GM10266 (cell line): Measurements from ENCODE around the gene SYNJ2.
A peak's percentile ranks its signal among the peaks of the same experiment; 100 is the strongest.
"Not testable (repeated sequence)": the region's sequence is repeated elsewhere in the genome, so short reads cannot be mapped to it uniquely, and the experiment has no call there.

Experiments
- DNase-seq: peaks from one replicate; pipeline ENCODE4 v3.0.0; 2012; ENCODE audit errors: extremely low spot score
- TF ChIP-seq, protein P1 (sequence below): IDR thresholded peaks from 2 replicates; pipeline ENCODE4 v1.5.1; 2012; ENCODE audit warnings: mild to moderate bottlenecking, low read depth; ENCODE audit not compliant: control insufficient read depth, insufficient read depth; ENCODE audit errors: missing control alignments

SYNJ2 gene, protein sequence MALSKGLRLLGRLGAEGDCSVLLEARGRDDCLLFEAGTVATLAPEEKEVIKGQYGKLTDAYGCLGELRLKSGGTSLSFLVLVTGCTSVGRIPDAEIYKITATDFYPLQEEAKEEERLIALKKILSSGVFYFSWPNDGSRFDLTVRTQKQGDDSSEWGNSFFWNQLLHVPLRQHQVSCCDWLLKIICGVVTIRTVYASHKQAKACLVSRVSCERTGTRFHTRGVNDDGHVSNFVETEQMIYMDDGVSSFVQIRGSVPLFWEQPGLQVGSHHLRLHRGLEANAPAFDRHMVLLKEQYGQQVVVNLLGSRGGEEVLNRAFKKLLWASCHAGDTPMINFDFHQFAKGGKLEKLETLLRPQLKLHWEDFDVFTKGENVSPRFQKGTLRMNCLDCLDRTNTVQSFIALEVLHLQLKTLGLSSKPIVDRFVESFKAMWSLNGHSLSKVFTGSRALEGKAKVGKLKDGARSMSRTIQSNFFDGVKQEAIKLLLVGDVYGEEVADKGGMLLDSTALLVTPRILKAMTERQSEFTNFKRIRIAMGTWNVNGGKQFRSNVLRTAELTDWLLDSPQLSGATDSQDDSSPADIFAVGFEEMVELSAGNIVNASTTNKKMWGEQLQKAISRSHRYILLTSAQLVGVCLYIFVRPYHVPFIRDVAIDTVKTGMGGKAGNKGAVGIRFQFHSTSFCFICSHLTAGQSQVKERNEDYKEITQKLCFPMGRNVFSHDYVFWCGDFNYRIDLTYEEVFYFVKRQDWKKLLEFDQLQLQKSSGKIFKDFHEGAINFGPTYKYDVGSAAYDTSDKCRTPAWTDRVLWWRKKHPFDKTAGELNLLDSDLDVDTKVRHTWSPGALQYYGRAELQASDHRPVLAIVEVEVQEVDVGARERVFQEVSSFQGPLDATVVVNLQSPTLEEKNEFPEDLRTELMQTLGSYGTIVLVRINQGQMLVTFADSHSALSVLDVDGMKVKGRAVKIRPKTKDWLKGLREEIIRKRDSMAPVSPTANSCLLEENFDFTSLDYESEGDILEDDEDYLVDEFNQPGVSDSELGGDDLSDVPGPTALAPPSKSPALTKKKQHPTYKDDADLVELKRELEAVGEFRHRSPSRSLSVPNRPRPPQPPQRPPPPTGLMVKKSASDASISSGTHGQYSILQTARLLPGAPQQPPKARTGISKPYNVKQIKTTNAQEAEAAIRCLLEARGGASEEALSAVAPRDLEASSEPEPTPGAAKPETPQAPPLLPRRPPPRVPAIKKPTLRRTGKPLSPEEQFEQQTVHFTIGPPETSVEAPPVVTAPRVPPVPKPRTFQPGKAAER (N-terminal part only)

DNA sequence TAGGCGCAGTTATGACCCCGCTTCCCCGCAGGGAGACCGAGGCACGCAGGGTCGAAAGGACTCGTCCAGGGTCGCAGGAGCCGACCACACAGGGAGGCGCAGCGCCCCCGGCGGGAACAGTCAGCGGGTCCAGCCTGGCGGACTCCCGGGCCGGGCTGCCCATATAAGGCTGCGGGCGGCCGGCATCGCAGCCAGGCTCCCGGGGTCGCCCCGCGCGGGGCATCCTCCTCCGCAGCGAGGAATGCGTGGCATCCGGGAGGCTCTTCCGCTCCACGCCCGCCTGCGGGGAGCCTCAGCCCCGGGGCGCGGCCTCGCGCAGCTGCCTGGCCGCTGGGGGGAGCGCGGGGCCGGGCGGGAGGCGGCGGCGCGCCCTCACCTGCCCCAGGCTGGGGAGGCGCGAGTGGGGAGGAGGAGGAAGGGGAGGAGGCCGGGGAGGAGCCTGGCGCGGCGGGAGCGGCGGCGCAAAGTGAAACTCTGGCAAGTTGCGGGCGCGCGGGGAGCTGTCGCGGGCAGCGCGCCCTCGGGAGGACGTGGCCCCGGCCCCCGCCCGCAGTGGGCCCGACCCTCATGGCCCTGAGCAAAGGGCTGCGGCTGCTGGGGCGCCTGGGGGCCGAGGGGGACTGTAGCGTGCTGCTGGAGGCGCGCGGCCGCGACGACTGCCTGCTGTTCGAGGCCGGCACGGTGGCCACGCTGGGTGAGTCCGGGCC, at the start of gene SYNJ2:
SYNJ2 (plus strand) TSS at position 469 of the 707 bp plus-strand sequence; CDS start at position 568, 99 bp downstream.
- TF ChIP-seq, protein P1, sequence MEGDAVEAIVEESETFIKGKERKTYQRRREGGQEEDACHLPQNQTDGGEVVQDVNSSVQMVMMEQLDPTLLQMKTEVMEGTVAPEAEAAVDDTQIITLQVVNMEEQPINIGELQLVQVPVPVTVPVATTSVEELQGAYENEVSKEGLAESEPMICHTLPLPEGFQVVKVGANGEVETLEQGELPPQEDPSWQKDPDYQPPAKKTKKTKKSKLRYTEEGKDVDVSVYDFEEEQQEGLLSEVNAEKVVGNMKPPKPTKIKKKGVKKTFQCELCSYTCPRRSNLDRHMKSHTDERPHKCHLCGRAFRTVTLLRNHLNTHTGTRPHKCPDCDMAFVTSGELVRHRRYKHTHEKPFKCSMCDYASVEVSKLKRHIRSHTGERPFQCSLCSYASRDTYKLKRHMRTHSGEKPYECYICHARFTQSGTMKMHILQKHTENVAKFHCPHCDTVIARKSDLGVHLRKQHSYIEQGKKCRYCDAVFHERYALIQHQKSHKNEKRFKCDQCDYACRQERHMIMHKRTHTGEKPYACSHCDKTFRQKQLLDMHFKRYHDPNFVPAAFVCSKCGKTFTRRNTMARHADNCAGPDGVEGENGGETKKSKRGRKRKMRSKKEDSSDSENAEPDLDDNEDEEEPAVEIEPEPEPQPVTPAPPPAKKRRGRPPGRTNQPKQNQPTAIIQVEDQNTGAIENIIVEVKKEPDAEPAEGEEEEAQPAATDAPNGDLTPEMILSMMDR: peak; percentile 49
- DNase-seq: peak; percentile 89

DNA sequence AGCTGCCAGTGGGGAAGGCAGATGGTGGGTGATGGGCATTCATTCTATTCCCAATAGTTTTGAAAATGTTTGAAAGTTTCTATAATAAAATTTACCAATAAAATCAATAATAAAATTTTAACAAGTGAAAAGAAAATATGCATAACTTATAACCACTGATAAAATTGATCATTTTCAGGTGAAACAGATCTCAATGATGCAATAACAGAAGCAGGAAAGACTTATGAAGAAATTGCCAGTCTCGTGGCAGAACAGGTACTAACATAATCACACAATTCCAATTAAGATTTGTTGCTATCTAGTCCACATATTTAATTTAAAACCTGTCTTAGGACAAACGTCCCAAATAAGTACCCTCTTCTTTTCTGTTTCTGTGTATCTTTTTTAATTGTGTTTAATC, 45.9 kb upstream of the SYNJ2 start:
- TF ChIP-seq, protein P1: no peak

DNA sequence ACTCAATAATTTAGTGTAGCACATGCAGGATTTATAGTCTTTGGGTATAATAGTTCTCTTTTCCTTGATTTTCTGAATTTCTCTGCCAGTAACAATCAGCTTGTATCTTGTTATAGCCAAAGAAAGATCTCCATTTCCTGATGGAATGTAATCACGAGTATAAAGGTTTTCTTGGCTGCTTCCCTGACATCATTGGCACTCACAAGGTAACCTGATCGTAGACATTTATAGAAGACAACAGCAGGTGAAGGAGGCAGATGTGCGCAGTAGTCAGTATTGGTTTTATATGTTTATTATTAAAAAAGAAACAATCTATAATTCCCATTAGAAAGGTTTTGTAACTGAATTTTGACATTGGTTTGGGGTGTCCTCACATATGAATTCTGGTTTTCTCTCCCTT, 44.3 kb upstream of the SYNJ2 start:
- DNase-seq: no peak
- TF ChIP-seq, protein P1: no peak

More for the DNA sequence above, 45.9 kb upstream of the SYNJ2 start:
- no peak for DNase-seq

DNA sequence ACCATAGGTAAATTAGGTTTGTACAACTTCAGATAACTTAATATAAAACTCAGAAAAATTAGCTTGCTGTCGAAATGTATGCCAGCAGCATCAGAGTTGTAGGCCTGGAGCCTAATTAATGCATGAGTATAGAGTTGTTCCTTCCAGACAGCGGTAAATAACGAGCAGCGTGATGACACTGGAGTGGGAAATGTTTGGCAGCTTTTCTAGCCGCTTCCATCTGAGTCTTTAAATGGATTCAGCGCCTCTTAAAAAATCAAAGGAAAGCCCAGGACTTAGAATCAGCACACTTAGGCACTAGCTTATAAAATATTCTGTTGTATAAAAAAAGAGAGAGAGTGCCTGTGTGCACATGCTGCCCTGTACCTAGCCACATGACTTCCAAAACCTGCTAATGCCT, 43.7 kb upstream of the SYNJ2 start:
- DNase-seq: no peak

DNA sequence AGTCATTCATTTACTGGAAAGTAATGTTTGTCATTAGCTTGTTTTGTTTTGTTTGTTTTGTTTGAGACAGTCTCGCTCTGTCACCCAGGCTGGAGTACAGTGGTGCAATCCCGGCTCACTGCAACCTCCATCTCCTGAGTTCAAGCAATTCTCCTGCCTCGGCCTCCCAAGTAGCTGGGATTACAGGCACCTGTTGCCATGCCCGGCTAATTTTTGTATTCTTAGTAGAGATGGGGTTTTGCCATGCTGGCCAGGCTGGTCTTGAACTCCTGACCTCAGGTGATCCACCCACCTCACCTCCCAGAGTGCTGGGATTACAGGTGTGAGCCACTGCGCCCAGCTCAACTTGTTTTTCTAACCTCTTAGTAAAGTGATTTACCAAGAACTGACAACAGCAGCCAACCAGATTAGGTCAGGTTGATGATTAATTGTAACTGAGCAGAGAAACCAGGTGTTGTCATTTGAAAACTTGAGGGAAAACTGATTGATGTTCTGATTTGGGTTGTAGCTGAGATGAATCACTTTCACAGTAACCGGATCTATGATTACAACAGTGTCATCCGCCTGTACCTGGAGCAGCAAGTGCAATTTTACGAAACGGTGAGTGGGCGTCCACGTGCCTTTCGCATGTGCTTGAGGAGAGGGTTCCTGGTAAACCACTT, 41.2 kb upstream of the SYNJ2 start:
- not testable (repeated sequence) for DNase-seq

More for the DNA sequence above, 43.7 kb upstream of the SYNJ2 start:
- TF ChIP-seq, protein P1: no peak

DNA sequence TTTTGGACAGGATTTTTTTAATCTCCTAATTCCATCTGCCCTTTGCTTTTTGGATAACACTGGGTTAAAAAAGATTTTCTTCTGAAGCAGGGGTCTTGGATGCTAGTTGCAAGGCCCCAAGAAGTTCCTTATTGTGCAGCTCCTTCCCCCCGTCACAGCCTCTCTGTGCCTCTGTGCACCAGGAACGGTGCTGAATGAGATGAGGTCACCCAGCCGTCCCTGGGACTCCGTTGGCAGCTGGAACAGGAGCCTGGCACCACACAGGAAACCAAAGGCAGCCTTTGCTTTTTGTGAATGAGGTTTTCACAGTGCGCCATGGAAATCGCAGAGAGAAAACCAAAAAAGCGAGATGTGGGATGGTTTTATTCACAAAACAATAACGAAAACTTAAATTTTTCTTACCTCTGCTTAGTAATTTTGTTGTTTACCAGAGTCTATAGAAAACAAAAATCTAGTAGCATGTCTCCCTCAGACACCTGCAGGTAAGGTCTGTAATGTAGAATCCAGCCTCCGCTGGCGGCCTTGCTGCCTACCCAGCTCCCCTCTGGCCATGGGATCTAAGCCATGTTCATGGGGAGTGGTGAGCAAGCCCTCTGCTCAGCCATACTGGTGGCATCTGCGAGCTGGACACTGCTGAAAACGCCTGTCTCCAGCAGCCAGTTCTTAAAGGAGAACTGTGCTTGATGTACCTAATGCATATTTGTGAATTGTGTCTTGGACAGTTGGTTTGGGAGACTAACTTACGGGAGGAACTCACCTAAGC, 40.4 kb upstream of the SYNJ2 start:
- no peak for DNase-seq
- TF ChIP-seq, protein P1: no peak
